ENCODE data around the gene SHB.

GRCh38 chr9:38037981-38038306, 31.1 kb downstream of the SHB start:
- TF ChIP-seq CTCF (IDR thresholded peaks at IDR 0.05) (no peak), POLR2A (IDR thresholded peaks at IDR 0.05) (no peak)

Data from thyroid gland (tissue), 4 donors.